Fibroblast of lung (primary cell): Measurements from ENCODE around the gene CRAMP1.

Experiments
- CTCF ChIP-seq, 2 donors: IDR thresholded peaks in 1 of 2; conservative IDR thresholded peaks in 1 of 2; 1 replicate in 1 of 2; 2 replicates in 1 of 2; pipeline ENCODE4 v1.5.1; 2011 to 2012; ENCODE audit warnings: low read length in 2 of 2, control low read depth in 1 of 2, inconsistent platforms in 1 of 2, low read depth in 1 of 2, mild to moderate bottlenecking in 1 of 2
- EZH2 ChIP-seq: IDR thresholded peaks from 2 replicates; pipeline ENCODE4 v1.5.1; 2012; ENCODE audit warnings: low read length, control low read depth, mild to moderate bottlenecking; ENCODE audit errors: missing control alignments

- TF ChIP-seq CTCF (conservative IDR thresholded peaks at IDR 0.05 in 1 of 2, IDR thresholded peaks at IDR 0.05 in 1 of 2; ENCODE audit: low read depth in 1 of 2, low read length in 2 of 2) (no peak), EZH2 (no peak)
Measured at GRCh38 chr16:1707193-1707790, 95.1 kb downstream of the CRAMP1 start.
